ENCODE data around the gene BORCS5.

DNA sequence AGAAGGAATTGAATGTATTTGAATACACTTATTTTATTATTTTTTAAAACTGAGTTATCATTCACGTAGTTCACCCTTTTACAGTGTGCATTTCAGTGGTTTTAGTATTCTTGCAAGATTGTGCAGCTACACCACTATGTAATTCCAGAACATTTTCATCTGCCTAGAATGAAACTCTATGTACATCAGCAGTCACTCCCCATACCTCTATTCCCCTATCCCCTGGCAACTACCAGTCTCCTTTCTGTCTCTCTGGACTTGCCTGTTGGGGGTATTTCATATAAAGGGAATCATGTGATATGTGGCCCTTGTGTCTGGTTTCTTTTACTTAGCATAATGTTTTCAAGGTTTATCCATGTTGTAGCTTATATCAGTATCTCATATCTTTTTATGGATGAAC is 96.8 kb downstream of the BORCS5 start:
- TF ChIP-seq, protein P1, sequence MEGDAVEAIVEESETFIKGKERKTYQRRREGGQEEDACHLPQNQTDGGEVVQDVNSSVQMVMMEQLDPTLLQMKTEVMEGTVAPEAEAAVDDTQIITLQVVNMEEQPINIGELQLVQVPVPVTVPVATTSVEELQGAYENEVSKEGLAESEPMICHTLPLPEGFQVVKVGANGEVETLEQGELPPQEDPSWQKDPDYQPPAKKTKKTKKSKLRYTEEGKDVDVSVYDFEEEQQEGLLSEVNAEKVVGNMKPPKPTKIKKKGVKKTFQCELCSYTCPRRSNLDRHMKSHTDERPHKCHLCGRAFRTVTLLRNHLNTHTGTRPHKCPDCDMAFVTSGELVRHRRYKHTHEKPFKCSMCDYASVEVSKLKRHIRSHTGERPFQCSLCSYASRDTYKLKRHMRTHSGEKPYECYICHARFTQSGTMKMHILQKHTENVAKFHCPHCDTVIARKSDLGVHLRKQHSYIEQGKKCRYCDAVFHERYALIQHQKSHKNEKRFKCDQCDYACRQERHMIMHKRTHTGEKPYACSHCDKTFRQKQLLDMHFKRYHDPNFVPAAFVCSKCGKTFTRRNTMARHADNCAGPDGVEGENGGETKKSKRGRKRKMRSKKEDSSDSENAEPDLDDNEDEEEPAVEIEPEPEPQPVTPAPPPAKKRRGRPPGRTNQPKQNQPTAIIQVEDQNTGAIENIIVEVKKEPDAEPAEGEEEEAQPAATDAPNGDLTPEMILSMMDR (conservative IDR thresholded peaks at IDR 0.05; ENCODE audit: low read length), result no peak
- TF ChIP-seq EZH2phosphoT487 (IDR thresholded peaks at IDR 0.05; ENCODE audit: borderline replicate concordance, low read depth, low read length), result no peak
